Stimulated activated CD4-positive, alpha-beta T cell treated with anti-CD3 and anti-CD28 coated beads, Interleukin-12 subunit alpha, Interleukin-12 subunit beta, amount 100 ng/mL, for 48 hours (primary cell): ENCODE results near the gene CDK5RAP2.
"Not testable (repeated sequence)": the region's sequence is repeated elsewhere in the genome, so short reads cannot be mapped to it uniquely, and the experiment has no call there.

ENCODE experiments used
- DNase-seq, 3 donors: peaks; one replicate each; pipeline ENCODE4 v3.0.0-alpha.2; 2020; ENCODE audit warnings: low read depth in 2 of 3, low spot score in 1 of 3

Gene CDK5RAP2

DNA sequence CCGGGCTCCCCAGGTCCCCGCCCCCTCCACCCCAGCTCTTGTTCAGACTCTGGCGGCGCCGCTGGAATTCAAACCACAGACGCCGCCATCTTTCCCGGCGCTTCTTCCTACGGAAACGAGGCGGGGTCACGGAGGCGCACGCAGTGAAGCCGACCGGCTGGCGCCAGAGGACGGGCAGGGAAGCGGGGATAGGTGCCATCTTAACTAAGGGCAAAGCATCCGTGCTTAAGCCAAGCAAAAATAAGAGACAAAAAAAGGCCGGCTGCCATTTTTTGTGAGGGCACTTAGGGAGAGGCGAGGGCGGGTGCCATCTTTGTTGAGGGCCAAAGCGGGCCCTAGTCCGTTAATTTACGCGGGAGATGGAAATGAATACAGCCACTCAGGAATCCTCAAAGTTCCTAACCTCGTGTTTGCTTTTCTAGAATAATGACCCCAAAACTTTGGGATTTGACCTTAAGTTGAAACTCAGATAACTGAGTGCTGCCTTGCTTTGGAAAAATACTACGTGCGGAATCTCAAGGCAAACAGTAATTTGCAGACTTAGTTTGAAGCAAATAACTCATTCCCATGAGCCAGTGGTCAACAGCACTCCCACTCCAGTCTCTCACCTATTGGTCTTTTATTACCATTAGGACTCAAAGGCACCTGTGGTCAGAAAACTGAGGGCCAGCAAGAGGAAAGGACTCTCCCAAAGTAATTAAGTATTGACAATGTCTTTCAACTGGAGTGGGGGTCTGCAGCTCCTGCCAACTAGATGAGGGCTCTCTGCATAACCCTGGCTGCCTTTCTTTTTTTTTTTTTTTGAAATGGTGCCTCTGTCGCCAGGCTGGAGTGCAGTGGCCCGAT lies at the start of gene CDK5RAP2:
Gene CDK5RAP2, minus strand, starts transcription at position 117 of the 846 bp plus-strand sequence. CDS start 189 bp downstream, outside the sequence.
- peak; percentile 84 to 90 (median 89) for DNase-seq

DNA sequence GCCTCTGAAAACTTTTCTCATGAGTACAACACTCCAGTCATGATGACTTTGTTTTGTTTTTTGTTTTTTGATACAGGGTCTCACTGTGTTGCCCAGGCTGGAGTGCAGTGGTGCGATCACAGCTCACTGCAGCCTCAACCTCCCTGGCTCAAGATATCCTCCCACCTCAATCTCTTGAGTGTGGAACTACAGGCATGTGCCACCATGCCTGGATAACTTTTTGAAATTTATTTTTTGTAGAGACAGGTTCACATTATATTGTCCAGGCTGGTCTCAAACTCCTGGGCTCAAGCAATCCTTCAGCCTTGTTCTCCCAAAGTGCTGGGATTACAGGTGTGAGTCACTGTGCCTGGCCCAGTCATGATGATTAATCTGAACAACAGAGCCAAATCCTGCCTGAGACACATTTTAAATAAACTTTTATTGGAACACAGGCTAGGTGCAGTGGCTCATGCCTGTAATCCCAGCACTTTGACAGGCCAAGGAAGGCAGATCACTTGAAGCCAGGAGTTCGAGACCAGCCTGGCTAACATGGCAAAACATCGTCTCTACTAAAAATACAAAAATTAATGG lies 49.0 kb upstream of the CDK5RAP2 start:
- DNase-seq = not testable (repeated sequence)

DNA sequence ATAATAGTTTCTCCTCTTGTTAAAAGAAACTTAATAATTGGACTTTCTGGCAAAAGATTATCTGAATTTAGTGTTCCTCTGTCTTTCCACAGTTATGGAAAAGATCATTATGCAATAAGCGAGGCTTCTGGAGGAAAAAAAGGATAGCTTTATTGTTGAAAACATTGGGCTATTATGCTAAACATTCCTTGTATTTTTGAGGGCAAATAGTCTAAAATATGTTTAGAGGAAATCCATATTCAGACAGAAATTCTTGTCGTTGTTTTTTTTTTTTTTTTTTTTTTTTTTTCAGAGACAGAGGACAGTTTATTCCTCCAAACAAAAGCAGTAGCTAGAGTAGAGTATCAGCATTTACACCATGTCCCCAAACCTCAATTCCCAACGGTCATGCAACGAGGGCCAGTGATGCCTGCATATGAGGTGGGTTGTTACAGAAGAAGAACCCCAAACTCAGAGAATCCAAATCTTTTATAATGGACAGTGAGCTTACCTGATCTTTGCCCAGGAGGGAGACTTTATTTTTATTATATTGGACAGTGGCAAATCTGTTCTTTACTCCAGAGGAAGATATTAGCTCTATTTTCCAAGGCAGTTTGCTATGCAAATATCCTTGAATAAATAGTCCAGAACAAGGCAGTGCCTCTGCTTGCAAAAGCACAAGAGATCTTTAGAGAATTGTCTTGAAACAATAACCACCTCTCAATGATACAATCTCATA lies 48.4 kb upstream of the CDK5RAP2 start:
- DNase-seq = no peak

DNA sequence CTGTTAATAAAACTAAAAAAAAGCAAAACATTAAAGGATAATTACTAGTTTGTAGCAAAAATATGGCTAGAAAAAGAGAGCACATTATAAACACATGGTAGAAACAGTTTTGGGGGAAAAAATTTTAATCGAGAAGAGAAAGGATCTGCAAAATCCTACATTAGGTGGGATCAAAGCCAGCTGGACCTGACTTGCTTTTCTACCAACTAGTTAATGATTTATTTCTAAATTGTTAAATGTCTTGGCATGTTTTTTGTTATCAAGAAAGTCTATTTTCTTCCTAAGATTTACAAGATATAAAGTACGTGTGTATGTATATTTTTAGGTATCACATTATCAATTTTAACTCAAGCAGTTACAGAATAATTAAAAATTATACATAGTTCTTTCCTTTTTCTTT lies 47.1 kb upstream of the CDK5RAP2 start:
- DNase-seq = no peak

DNA sequence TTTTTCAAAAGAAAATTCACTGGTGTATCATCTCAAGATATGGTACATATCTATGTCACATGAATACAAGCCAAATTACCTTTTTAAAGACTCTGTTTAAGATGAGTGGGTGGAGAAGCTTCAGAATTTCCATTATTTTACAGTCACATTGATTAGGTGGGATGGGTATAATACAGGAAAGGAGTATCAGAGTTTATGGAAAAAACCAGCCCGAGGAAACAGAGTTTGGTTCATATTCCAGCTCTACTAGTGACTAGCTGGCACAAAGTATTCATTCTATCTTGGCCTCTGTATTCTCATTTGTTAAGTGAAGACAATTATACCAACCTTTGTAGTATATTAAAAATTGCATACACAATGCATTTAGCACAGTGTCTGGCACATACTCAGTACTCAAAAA lies 46.5 kb upstream of the CDK5RAP2 start:
- no peak for DNase-seq

DNA sequence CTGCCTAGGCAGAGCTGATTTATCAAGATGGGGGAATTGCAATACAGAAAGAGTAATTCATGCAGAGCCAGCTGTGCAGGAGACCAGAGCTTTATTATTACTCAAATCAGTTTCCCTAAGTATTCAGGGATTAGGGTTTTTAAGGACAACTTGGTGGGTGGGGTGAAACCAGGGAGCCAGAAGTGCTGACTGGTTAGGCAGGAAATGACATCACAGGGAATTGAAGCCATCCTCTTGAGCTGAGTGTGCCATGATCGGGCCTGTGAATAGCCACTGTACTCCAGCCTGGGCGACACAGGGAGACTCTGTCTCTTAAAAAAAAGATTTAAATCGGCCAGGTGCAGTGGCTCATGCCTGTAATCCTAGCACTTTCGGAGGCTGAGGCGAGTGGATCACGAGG lies 45.3 kb upstream of the CDK5RAP2 start:
- no peak for DNase-seq

DNA sequence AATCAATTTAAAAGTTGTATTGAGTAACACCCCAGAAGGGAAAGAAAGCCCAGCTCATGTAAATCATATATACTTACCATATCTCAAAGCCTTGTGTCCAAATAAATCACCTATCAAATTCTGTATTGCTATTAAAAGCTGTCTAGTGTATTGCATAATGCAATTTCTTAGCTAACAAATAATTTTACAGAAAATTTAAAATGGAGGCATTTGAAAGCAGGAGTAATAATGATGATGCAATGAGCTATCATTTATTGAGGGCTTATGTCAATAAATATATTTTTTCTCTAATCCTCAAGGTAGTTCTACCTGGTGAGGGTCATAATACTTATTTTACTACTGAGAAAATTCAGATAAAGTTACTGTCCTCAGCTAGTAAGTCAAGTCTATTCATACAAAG lies 42.8 kb upstream of the CDK5RAP2 start:
- DNase-seq = no peak

DNA sequence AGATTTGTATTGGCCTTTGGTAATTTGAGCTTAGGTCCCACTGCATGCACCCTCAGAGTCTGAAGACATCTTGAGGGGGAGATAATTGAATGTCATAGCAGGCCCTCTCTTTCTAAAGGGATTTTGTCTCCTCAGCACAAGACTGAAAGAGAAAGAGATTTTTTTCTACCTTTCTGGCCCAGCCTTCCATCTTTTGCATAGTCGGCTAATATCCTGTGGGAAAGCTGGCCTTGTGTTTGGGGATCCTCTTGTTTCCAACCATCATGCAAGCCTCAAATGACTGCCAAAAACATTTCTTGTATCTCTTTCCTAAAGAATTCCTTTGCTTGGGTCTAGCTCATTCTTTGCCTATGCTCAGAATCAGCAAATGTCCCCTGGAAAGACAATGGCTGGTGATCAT lies 42.0 kb upstream of the CDK5RAP2 start:
- DNase-seq = no peak

DNA sequence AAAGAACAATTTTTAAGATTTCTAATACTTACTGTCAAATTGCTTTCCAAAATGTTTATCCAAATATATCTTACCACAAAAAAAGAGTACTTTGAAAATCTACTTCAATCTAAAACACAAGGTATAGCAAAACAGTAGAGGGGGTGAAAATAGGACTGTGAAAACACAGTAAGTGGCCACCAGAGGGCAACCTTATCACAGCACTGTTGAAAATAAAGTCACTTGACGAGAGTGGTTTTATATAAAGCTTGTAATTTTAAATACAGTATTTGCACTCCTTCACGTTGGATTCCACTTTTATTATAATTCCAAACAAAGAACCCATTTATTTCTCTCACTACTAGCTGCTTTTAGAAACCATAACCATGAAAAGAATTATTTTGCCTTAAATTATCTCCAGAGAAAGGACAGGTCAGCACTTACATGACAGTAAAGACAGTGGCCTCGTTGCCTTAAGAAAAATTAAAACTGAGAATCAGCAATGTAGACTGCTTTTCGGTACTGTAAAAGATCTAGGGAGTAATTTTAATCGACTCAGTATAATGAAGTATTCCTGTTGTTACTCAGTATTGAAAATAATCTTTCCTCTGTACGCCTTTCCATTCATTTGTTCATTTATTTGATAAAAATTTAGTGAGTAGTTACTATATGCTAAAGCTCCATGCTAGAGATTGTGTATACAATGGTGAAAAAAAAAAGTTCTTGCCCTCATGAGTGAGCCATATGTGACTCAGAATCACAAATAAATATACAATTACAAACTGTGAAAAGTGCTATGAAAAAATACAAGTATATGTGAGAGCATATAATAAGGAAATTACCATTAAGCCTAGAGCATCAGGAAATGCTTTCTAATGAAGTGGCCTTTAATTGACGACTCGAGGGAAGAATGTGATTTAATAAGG lies 40.0 kb upstream of the CDK5RAP2 start:
- peak; percentile 22 to 61 (median 40) for DNase-seq

DNA sequence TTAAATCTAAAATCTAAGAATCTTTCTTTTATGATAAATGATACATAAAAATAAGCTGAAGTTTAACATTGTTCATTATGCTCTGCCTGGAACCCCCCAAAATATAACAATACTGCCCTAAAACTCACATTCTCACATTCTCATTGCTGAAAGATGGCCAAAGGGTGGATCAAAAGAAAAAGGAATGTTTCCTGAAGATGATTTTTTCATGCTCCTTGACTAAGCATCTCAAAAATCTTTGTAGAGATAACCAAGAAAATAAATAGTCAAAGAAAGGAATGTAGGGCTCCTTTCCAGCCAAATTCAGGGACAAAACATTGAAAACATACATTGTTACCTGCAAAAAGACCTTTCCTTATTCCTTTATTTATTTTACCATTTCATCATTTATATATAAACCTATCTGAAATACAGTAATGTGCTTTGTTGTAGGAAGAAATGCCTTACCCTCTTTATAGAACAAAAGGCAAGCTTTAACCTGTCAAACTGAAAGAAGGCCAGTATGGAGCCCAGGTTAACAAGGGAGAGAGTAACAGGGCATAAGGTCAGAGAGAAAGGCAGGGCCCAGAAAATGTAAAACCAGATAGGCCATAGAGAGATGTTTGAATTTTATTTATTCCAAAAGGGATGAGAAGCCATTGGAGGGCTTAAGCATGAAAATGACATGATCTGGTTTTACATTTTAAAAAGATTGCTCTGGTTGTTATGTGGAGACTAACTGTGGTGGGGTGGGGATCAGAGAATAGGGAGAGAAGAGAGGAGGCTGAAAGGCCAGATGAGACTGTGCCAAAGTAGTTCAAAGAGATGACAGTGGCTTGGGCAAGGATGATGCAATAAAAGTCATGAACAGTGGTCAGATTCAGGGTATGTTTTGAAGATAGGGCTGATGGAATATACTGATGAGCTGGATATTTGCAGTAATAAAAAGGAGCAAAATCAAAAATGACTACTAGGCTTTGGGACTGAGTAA lies 37.3 kb upstream of the CDK5RAP2 start:
- no peak for DNase-seq

DNA sequence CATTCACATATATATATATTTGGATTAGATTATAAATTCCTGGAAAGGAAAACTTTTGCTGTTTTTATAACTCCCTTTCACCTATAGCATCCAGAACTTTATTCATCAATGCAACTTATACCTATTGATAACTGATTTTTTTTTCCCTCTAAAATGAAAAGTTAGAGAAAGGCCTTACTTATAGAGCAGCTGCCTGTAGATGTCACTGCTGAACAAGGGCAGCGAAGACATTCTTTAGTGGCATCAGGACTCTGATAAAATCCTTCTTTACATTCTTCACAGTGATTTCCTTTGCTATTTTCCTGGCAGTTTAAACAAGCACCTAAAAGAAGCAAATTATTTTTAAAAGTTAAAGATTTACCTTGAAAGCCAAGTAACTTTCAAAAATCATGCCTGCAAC lies 32.3 kb upstream of the CDK5RAP2 start:
- no peak for DNase-seq

DNA sequence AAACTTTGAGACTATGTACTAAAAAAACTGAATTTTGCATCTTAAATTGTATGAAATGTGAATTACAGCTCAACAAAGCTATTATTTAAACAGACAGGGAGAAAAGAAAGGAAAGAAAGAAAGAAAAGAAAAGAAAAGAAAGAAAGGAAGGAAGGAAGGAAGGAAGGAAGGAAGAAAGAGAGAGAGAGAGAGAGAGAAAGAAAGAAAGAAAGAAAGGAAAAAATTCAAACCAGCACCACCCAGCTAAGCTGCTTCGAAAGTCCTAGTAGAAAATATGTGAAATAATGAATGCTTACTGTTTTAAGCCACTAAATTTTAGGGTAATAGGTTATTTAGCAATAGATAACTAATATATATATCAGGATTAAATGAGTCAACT lies 31.7 kb upstream of the CDK5RAP2 start:
- DNase-seq = no peak

DNA sequence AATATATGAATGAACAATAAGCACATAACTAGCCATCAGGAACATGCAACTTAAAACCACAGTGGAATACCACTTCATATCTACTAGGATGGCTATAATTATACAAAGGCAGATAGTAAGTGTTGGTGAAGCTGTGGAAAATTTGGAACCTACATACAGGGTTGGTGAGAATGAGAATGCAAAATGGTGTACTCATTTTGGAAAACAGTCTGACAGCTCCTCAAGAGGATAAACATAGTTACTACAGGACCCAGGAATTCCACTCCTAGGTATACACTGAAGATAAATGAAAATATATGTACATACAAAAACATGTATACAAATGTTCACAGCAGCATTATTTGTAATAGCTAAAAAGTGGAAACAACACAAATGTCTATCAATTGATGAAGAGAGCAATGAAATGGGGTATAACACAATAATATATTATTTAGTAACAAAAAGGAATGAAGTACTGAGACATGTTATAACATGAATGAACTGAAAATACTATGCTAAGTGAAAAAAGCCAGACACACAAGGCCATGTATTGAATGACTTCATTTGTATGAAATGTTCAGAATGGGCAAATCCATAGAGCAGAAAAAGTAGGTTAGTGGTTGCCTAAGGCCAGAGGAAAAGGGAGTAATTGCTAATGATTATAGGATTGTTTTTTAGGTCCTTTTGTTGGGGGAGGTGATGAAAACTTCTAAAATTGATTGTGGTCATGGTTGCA lies 31.2 kb upstream of the CDK5RAP2 start:
- no peak for DNase-seq

DNA sequence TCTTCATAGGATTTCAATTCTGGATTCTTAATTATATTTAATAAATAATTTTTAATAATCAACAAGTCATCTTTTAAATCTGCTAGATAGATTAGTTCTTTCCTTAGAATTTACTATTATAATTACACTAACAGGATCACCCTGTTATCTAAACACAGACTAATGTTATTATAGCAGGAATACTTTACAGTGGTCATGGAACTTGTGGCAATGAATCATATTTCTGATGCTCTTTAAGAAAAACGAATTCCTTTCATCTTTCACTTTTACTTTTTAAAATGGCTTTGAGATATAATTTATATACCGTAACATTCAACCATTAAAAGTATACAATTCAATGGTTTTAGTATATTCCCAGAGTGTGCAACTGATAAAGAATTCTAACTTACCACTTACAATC lies 29.7 kb upstream of the CDK5RAP2 start:
- no peak for DNase-seq

DNA sequence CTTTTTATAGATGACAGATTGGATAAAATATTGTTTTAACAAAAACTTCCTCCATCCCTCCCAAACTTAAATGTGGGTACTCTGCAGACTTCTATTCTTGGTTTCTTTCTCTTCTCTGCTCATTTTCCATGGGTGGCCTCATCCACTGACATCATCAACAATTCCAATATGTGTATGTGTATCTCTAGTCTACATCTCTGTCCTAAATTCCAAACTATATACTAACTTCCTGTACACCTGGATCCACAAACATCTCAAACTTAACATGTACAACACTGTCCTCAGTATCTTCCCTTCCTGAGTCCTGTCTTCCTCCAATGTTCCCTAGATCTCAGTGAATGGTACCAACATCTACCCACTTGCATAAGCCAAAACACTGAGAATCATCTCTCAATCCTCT lies 28.5 kb upstream of the CDK5RAP2 start:
- no peak for DNase-seq

DNA sequence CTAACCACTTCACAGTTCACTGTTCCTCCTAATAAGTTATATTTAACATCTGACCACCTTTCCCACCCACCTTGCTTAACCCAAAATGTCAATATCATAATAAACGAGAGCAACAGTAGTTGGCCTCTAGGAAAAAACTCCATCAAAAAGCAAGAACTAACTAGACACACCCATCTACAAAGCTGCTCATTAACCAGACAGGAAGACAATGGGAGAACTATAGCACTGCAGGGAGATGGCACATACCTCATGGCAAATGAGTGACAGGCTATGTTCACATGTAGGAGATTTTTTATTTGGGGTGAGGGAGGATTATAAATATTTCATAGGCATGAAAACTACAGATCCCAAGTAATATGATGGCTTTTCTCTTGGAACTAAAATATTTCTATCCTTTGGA lies 23.6 kb upstream of the CDK5RAP2 start:
- DNase-seq = no peak

DNA sequence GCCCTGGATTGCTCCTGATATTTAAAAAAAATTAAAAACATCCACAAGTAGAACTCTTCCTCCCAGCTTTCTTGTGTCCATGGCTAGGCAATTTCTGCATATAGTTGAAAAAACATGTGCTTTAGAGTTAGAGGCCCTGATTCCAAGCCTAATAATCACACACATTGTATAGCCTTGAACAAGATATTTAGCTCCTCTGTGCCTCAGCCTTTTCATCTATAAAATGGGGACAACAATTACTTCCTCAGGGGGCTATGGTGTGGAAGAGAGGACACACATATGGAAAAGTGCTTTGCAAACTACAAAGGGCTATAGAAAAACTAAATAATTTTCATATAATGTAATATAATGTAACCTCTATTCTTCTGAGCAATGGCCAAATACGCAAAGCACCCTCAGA lies 23.0 kb upstream of the CDK5RAP2 start:
- DNase-seq = no peak

DNA sequence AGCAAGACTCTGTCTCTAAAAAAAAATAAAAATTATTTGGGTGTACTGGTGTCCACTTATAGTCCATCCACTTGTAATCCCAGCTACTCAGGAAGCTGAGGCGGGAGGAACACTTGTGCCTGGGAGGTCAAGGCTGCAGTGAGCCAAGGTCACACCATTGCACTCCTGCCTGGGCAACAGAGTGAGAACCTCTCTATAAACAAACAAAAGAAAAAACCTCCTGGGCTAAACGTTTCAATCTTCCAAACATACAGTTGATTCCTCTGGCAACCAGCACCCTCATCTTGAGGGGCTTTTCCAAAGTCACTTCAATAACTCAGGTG lies 13.9 kb upstream of the CDK5RAP2 start:
- no peak for DNase-seq

DNA sequence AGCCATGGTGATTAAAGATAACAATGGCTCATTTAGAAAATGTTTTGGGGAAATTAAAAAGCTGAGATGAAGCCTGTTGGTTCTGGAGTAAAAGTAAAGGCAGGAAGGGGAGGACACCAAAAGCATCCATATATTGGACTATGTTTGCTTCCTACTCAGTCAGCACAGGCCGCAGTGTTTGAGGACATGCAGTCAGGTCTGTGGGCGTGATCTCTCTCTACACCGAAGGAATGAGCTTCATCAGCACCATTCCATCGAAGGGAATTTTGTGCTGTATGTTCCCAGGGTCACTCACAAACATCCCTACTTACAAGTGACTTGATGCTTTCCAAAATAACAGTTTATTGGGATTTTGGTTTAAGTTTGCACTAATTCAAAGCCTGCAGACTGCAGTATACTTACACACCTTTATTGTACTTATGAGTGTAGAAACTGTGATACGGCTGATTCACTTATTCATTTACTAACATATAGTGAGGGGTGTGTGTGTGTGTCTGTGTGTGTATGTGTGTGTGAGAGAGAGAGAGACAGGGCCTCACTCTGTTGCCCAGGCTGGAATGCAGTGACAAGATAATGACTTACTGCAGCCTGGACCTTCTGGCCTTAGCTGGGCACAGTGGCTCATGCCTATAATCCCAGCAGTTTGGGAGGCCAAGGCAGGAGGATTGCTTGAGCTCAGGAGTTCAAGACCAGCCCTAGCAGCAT lies 13.4 kb upstream of the CDK5RAP2 start:
- no peak for DNase-seq
